K562 (cell line): ENCODE measurements around the gene OGDH. TPM values are rescaled to one million over a fixed set of nuclear protein-coding genes. Genes with fewer than 3 reads are reported as not detected.

Experiments used
- ATAC-seq: fragments of 200-7000 bp; cut with Tn5 transposase; 3 replicates; pipeline ENCODE4 v1.9.1; 2020; ENCODE audit warnings: moderate library complexity
- BruUV-seq: library from RNA; stranded (reverse); fragments of 400-500 nt; replicated peaks from 2 replicates; lab custom pipeline; 2021; lab: Mats Ljungman, UMichigan
- CTCF ChIA-PET: fragments of 300-600 bp; formaldehyde crosslinking; extraction: SDS; loops from one replicate; lab custom pipeline; 2021; ENCODE audit warnings: low intra/inter-chr PET ratio; lab: Yijun Ruan, JAX
- POLR2A ChIA-PET: fragments of 300-600, 350-650 bp; sonication (Branson Sonifier 250); formaldehyde crosslinking; extraction: SDS; loops from one replicate; lab custom pipeline; 2021; ENCODE audit warnings: antibody characterized with exemption, inconsistent platforms; lab: Yijun Ruan, JAX
- DNase-seq, 4 experiments: peaks; one replicate each; pipeline versions ENCODE4 v3.0.0 to v3.0.0-alpha.2; 2011 to 2018; ENCODE audit warnings: low spot score in 3 of 4, mixed read lengths in 3 of 4; ENCODE audit errors: extremely low read depth in 1 of 4
- FAIRE-seq: peaks from 2 replicates; lab custom pipeline; 2011; peaks lifted over from hg19 to GRCh38; lab: Jason Lieb, UNC
- H2AFZ ChIP-seq: 2 replicates; pipeline ENCODE4 v1.6.0; 2011; ENCODE audit warnings: low read depth, low read length, control low read depth, inconsistent platforms
- H3K27ac ChIP-seq: fragments of 200-600 bp; 3 replicates; pipeline ENCODE4 v1.8.0; 2011; ENCODE audit warnings: low read depth, mild to moderate bottlenecking, control low read depth, inconsistent platforms, low read length, moderate library complexity, mixed read lengths; ENCODE audit errors: extremely low read depth
- H3K27me3 ChIP-seq, 2 experiments: fragments of 300-600 bp in 1 of 2; 2 replicates in 1 of 2; 3 replicates in 1 of 2; pipeline versions ENCODE4 v1.6.0 to v1.8.0; 2011; ENCODE audit warnings: inconsistent platforms in 2 of 2, low read length in 2 of 2, mild to moderate bottlenecking in 1 of 2, mixed read lengths in 1 of 2, moderate library complexity in 1 of 2; ENCODE audit not compliant: control insufficient read depth in 2 of 2, insufficient read depth in 2 of 2
- H3K36me3 ChIP-seq: fragments of 300-600 bp; 3 replicates; pipeline ENCODE4 v1.8.0; 2011; ENCODE audit warnings: mild to moderate bottlenecking, low read length, inconsistent platforms; ENCODE audit not compliant: control insufficient read depth, insufficient read depth
- H3K4me1 ChIP-seq, 2 experiments: fragments of 200-600 bp in 1 of 2; replicated peaks in 1 of 2; 2 replicates in 1 of 2; 3 replicates in 1 of 2; pipeline versions ENCODE4 v1.5.1 to v1.8.0; 2011; ENCODE audit warnings: inconsistent platforms in 2 of 2, low read length in 2 of 2, mild to moderate bottlenecking in 1 of 2, mixed read lengths in 1 of 2, moderate library complexity in 1 of 2; ENCODE audit not compliant: control insufficient read depth in 2 of 2, insufficient read depth in 2 of 2
- H3K4me2 ChIP-seq: 2 replicates; pipeline ENCODE4 v1.6.1; 2011; ENCODE audit warnings: low read length, control low read depth, inconsistent platforms, mixed read lengths; ENCODE audit not compliant: insufficient read depth
- H3K4me3 ChIP-seq: fragments of 200-600 bp; sonication (generic), shearing (Covaris generic); 2 replicates; pipeline ENCODE4 v1.5.1; 2016; ENCODE audit warnings: control low read depth, inconsistent platforms
- H3K79me2 ChIP-seq: fragments of 200-600 bp; 3 replicates; pipeline ENCODE4 v1.8.0; 2011; ENCODE audit warnings: low read length, inconsistent platforms; ENCODE audit not compliant: control insufficient read depth, insufficient read depth
- H3K9ac ChIP-seq, 2 experiments: 2 replicates each; pipeline versions ENCODE4 v1.6.0 to v1.6.1; 2011; ENCODE audit warnings: low read depth in 2 of 2, low read length in 2 of 2, control low read depth in 1 of 2, inconsistent platforms in 1 of 2, mild to moderate bottlenecking in 1 of 2, mixed read lengths in 1 of 2; ENCODE audit not compliant: insufficient read depth in 1 of 2
- H3K9me1 ChIP-seq: one replicate; pipeline ENCODE4 v1.6.0; 2011; ENCODE audit warnings: inconsistent platforms, mild to moderate bottlenecking, low read length, moderate library complexity; ENCODE audit not compliant: control insufficient read depth, insufficient read depth
- H3K9me3 ChIP-seq: replicated peaks from 2 replicates; pipeline ENCODE4 v1.5.1; 2011; ENCODE audit warnings: low read depth, low read length, inconsistent platforms; ENCODE audit not compliant: control insufficient read depth, insufficient read depth
- H4K20me1 ChIP-seq: replicated peaks from 2 replicates; pipeline ENCODE4 v1.6.1; 2011; ENCODE audit warnings: low read length, inconsistent platforms, mixed read lengths; ENCODE audit not compliant: control insufficient read depth, insufficient read depth
- ADNP ChIP-seq: fragments of 200-800 bp; sonication (Bioruptor generic); IDR thresholded peaks from 2 replicates; pipeline ENCODE4 v1.6.1; 2016; ENCODE audit warnings: missing genetic modification characterization, missing compliant biosample characterization
- BRD9 ChIP-seq: fragments of 450-650 bp; IDR thresholded peaks from 2 replicates; pipeline ENCODE4 v1.6.1; 2018; ENCODE audit warnings: low read depth; ENCODE audit not compliant: partially characterized antibody
- E2F1 ChIP-seq: sonication (generic); formaldehyde crosslinking; IDR thresholded peaks from 2 replicates; pipeline ENCODE4 v1.8.1; 2023; ENCODE audit warnings: mild to moderate bottlenecking, missing genetic modification reagents, moderate library complexity
- E2F4 ChIP-seq: sonication (generic); formaldehyde crosslinking; IDR thresholded peaks from 2 replicates; pipeline ENCODE4 v1.8.0; 2022; ENCODE audit warnings: mild to moderate bottlenecking, low read depth, missing genetic modification reagents
- ETS2 ChIP-seq: IDR thresholded peaks from 2 replicates; pipeline ENCODE4 v1.6.1; 2016; ENCODE audit warnings: borderline replicate concordance, missing genetic modification characterization, mild to moderate bottlenecking, moderate library complexity, missing compliant biosample characterization; ENCODE audit not compliant: poor library complexity, severe bottlenecking
- MYC ChIP-seq, 2 experiments: fragments of 250-450 bp in 1 of 2; sonication (Bioruptor Pico) in 1 of 2; IDR thresholded peaks; 2 replicates each; pipeline versions ENCODE4 v1.5.1 to v1.6.1; 2012 to 2021; ENCODE audit warnings: low read depth in 2 of 2, borderline replicate concordance in 1 of 2, improper control_type of control experiment in 1 of 2, low read length in 1 of 2, mild to moderate bottlenecking in 1 of 2, moderate library complexity in 1 of 2
- PTBP1 ChIP-seq: fragments of 200-400 bp; formaldehyde crosslinking; IDR thresholded peaks from 2 replicates; pipeline ENCODE4 v1.6.1; 2017; ENCODE audit warnings: low read depth, low read length
- RBM25 ChIP-seq: fragments of 200-400 bp; formaldehyde crosslinking; IDR thresholded peaks from 2 replicates; pipeline ENCODE4 v1.6.1; 2018; ENCODE audit warnings: low read length, low read depth, moderate library complexity; ENCODE audit not compliant: severe bottlenecking
- SMARCA5 ChIP-seq: fragments of 450-650 bp; IDR thresholded peaks from 2 replicates; pipeline ENCODE4 v1.6.1; 2016
- ZFP36 ChIP-seq: fragments of 150-350 bp; IDR thresholded peaks from 2 replicates; pipeline ENCODE4 v1.6.1; 2018; ENCODE audit warnings: low read length, low read depth; ENCODE audit not compliant: partially characterized antibody
- WGBS: fragments of 100-300 bp; shearing (Covaris generic); methylation state at CpG from one replicate; pipeline ENCODE4 v1.1.6; 2016; ENCODE audit warnings: low coverage, mixed read lengths; ENCODE audit not compliant: insufficient coverage; ENCODE audit errors: missing lambda C conversion rate; 5-methylcytosine and 5-hydroxymethylcytosine counted together
- in situ Hi-C: fragments of 300-500 bp; cut with MboI; formaldehyde crosslinking; loops from 4 replicates; pipeline ENCODE4 v1.15.0; 2018; ENCODE audit warnings: inconsistent platforms, mixed read lengths
- intact Hi-C: fragments of 100-400 bp; cut with micrococcal nuclease; formaldehyde crosslinking; loops from 2 replicates; pipeline ENCODE4 v1.14.2; 2022
- polyA plus RNA-seq, 8 experiments: library from polyadenylated mRNA; depleted of rRNA in 4 of 8; stranded (reverse) in 5 of 8; unstranded in 3 of 8; fragments of >200 nt; fragmentation: Nextera tagmentation in 2 of 8; fragmentation: Illumina TruSeq in 1 of 8; extraction: Ambion mirVana in 2 of 8; extraction: Trizol in 1 of 8; gene quantifications; 2 replicates each; pipeline versions ENCODE4 v1.2.1 to v1.2.3, GENCODE V29; 2011 to 2014; ENCODE audit warnings: inconsistent platforms in 1 of 8, missing spikeins in 1 of 8
- total RNA-seq, 7 experiments: library from RNA; depleted of rRNA in 6 of 7; stranded (reverse); fragments of >200 nt in 6 of 7; fragmentation: Illumina TruSeq in 2 of 7; extraction: Trizol in 2 of 7; gene quantifications; 2 replicates each; pipeline versions ENCODE4 v1.2.1 to v1.2.3, GENCODE V29; 2011 to 2021; ENCODE audit warnings: low replicate concordance in 1 of 7
- TF ChIP-seq, protein P1 (sequence below): fragments of 450-650 bp; IDR thresholded peaks from 2 replicates; pipeline ENCODE4 v1.6.1; 2017; ENCODE audit warnings: antibody characterized with exemption, mild to moderate bottlenecking
- TF ChIP-seq, protein P2 (sequence below): fragments of 450-650 bp; IDR thresholded peaks from 2 replicates; pipeline ENCODE4 v1.7.1; 2018; ENCODE audit warnings: mild to moderate bottlenecking, low read depth; ENCODE audit not compliant: partially characterized antibody

The OGDH gene
- total and polyA plus RNA-seq, 9 of the 15 experiments (the other 6 are each of a cell fraction or from before 2014, with no cell fraction given), result 3.1 to 80.3 (median 23.5) TPM

DNA sequence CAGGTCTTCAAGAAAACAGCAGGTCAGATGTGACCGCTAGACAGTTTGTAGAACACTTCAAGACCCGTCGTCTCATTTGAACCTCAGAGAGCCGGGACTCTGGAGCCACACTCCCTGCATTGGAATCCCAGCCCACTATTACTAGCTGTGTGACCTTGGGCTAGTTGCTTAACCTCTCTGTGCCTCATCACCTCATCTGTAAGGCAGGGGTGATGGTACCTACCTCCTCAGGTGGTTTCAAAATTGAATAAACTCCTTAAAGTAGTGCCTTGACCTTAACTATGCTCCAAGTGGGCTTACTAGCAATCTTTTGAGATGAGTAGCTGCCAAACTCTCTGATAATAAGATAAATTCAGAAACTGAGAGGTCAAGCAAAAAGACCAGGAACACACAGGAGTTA, 43.8 kb downstream of the OGDH start:
- Histone ChIP-seq H3K9me3 (no peaks in the 10 kb centered on the region), H3K36me3 (peaks cover 66% of the 10 kb centered on the region), H3K79me2 (no peaks in the 10 kb centered on the region), H3K27ac (no peak overlapping the region), H3K4me3 (no peak overlapping the region), H4K20me1 (no peaks in the 10 kb centered on the region), H3K9ac (no peak overlapping the region), H3K27me3 (no peaks in the 10 kb centered on the region), H2AFZ (no peak overlapping the region), H3K4me1 (no peaks in the 10 kb centered on the region; a peak in 2 of 5 replicates), H3K9me1 (no peaks in the 10 kb centered on the region), H3K4me2 (no peak overlapping the region)
- ATAC-seq (no peak), DNase-seq (no peak), FAIRE-seq (no peak)
- CTCF ChIA-PET, result interaction anchor here (0.7 kb wide), 1 partner anchor 145 kb away, joined by 3 read pairs; no protein-coding TSS in a partner anchor
- intact Hi-C loops (no loop called here), in situ Hi-C loops (no loop called here)
- POLR2A ChIA-PET, result interaction anchor here (0.8 kb wide), 2 partner anchors 12 to 15 kb away, joined by 3 read pairs; no protein-coding TSS in a partner anchor
- 94% methylated on average over 4 of the region's 4 CpGs for WGBS
- no TSS peak for BruUV-seq
- TF ChIP-seq E2F4 (CRISPR knock-in tag) (no peak), E2F1 (CRISPR knock-in tag) (no peak), SMARCA5 (peak; percentile 95), ETS2 (tag) (no peak), ZFP36 (peak; percentile 91), PTBP1 (peak; percentile 86; the same call in 1 of the 2 replicates), ADNP (0 out of 2 replicates have a peak, but pooled peaks have one; percentile 28), RBM25 (peak; percentile 93), BRD9 (peak; percentile 100), MYC (IDR thresholded peaks at IDR 0.05; ENCODE audit: low read depth, low read length) (no peak), MYC (CRISPR knock-in tag; IDR thresholded peaks at IDR 0.05; ENCODE audit: borderline replicate concordance, low read depth) (no peak)
- TF ChIP-seq, protein P1, sequence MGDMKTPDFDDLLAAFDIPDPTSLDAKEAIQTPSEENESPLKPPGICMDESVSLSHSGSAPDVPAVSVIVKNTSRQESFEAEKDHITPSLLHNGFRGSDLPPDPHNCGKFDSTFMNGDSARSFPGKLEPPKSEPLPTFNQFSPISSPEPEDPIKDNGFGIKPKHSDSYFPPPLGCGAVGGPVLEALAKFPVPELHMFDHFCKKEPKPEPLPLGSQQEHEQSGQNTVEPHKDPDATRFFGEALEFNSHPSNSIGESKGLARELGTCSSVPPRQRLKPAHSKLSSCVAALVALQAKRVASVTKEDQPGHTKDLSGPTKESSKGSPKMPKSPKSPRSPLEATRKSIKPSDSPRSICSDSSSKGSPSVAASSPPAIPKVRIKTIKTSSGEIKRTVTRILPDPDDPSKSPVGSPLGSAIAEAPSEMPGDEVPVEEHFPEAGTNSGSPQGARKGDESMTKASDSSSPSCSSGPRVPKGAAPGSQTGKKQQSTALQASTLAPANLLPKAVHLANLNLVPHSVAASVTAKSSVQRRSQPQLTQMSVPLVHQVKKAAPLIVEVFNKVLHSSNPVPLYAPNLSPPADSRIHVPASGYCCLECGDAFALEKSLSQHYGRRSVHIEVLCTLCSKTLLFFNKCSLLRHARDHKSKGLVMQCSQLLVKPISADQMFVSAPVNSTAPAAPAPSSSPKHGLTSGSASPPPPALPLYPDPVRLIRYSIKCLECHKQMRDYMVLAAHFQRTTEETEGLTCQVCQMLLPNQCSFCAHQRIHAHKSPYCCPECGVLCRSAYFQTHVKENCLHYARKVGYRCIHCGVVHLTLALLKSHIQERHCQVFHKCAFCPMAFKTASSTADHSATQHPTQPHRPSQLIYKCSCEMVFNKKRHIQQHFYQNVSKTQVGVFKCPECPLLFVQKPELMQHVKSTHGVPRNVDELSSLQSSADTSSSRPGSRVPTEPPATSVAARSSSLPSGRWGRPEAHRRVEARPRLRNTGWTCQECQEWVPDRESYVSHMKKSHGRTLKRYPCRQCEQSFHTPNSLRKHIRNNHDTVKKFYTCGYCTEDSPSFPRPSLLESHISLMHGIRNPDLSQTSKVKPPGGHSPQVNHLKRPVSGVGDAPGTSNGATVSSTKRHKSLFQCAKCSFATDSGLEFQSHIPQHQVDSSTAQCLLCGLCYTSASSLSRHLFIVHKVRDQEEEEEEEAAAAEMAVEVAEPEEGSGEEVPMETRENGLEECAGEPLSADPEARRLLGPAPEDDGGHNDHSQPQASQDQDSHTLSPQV, result no peak
- TF ChIP-seq, protein P2, sequence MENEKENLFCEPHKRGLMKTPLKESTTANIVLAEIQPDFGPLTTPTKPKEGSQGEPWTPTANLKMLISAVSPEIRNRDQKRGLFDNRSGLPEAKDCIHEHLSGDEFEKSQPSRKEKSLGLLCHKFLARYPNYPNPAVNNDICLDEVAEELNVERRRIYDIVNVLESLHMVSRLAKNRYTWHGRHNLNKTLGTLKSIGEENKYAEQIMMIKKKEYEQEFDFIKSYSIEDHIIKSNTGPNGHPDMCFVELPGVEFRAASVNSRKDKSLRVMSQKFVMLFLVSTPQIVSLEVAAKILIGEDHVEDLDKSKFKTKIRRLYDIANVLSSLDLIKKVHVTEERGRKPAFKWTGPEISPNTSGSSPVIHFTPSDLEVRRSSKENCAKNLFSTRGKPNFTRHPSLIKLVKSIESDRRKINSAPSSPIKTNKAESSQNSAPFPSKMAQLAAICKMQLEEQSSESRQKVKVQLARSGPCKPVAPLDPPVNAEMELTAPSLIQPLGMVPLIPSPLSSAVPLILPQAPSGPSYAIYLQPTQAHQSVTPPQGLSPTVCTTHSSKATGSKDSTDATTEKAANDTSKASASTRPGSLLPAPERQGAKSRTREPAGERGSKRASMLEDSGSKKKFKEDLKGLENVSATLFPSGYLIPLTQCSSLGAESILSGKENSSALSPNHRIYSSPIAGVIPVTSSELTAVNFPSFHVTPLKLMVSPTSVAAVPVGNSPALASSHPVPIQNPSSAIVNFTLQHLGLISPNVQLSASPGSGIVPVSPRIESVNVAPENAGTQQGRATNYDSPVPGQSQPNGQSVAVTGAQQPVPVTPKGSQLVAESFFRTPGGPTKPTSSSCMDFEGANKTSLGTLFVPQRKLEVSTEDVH, result no peak
